ENCODE measurements around the gene LONRF2.

Gene LONRF2

GRCh38 chr2:100244881-100245605 lies 77.3 kb downstream of the LONRF2 start:
- in situ Hi-C loops (cut with HindIII; ENCODE audit: low pct_ligation_motif_present, low pct_unique_long_range_greater_than_20kb, low sequenced_read_pairs), result no loop called here

GRCh38 chr2:100243631-100244030 lies 78.7 kb downstream of the LONRF2 start:
- in situ Hi-C loops (cut with HindIII; ENCODE audit: low pct_ligation_motif_present, low pct_unique_long_range_greater_than_20kb, low sequenced_read_pairs), result no loop called here
- no peak for DNase-seq

More at GRCh38 chr2:100244881-100245605, 77.3 kb downstream of the LONRF2 start:
- no peak for DNase-seq

GRCh38 chr2:100242891-100243619 lies 79.2 kb downstream of the LONRF2 start:
- in situ Hi-C loops (cut with HindIII; ENCODE audit: low pct_ligation_motif_present, low pct_unique_long_range_greater_than_20kb, low sequenced_read_pairs), result no loop called here
- DNase-seq, result peak; percentile 77

- in situ Hi-C loops (cut with HindIII; ENCODE audit: low pct_ligation_motif_present, low pct_unique_long_range_greater_than_20kb, low sequenced_read_pairs), result no loop called here
- no peak for DNase-seq
These were observed 79.8 kb downstream of the LONRF2 start for GRCh38 chr2:100242476-100242875.

GRCh38 chr2:100241236-100241635 lies 81.1 kb downstream of the LONRF2 start:
- in situ Hi-C loops (cut with HindIII; ENCODE audit: low pct_ligation_motif_present, low pct_unique_long_range_greater_than_20kb, low sequenced_read_pairs), result no loop called here
- DNase-seq, result no peak

GRCh38 chr2:100240386-100240785 lies 81.9 kb downstream of the LONRF2 start:
- no peak for DNase-seq
- in situ Hi-C loops (cut with HindIII; ENCODE audit: low pct_ligation_motif_present, low pct_unique_long_range_greater_than_20kb, low sequenced_read_pairs), result no loop called here

- no peak for DNase-seq
- in situ Hi-C loops (cut with HindIII; ENCODE audit: low pct_ligation_motif_present, low pct_unique_long_range_greater_than_20kb, low sequenced_read_pairs), result no loop called here
These were observed 82.7 kb downstream of the LONRF2 start for GRCh38 chr2:100239486-100240210.

GRCh38 chr2:100238471-100238870 lies 83.8 kb downstream of the LONRF2 start:
- in situ Hi-C loops (cut with HindIII; ENCODE audit: low pct_ligation_motif_present, low pct_unique_long_range_greater_than_20kb, low sequenced_read_pairs), result no loop called here
- no peak for DNase-seq

- in situ Hi-C loops (cut with HindIII; ENCODE audit: low pct_ligation_motif_present, low pct_unique_long_range_greater_than_20kb, low sequenced_read_pairs), result no loop called here
These were observed 84.5 kb downstream of the LONRF2 start for GRCh38 chr2:100237770-100238169.

GRCh38 chr2:100237163-100237562 lies 85.1 kb downstream of the LONRF2 start:
- in situ Hi-C loops (cut with HindIII; ENCODE audit: low pct_ligation_motif_present, low pct_unique_long_range_greater_than_20kb, low sequenced_read_pairs), result no loop called here

More at GRCh38 chr2:100237770-100238169, 84.5 kb downstream of the LONRF2 start:
- no peak for DNase-seq

GRCh38 chr2:100236166-100236565 lies 86.1 kb downstream of the LONRF2 start:
- DNase-seq, result no peak
- in situ Hi-C loops (cut with HindIII; ENCODE audit: low pct_ligation_motif_present, low pct_unique_long_range_greater_than_20kb, low sequenced_read_pairs), result no loop called here

More at GRCh38 chr2:100237163-100237562, 85.1 kb downstream of the LONRF2 start:
- DNase-seq, result no peak

- in situ Hi-C loops (cut with HindIII; ENCODE audit: low pct_ligation_motif_present, low pct_unique_long_range_greater_than_20kb, low sequenced_read_pairs), result no loop called here
- no peak for DNase-seq
These were observed 86.7 kb downstream of the LONRF2 start for GRCh38 chr2:100235581-100235980.

GRCh38 chr2:100235098-100235497 lies 87.2 kb downstream of the LONRF2 start:
- DNase-seq, result no peak
- in situ Hi-C loops (cut with HindIII; ENCODE audit: low pct_ligation_motif_present, low pct_unique_long_range_greater_than_20kb, low sequenced_read_pairs), result no loop called here

- in situ Hi-C loops (cut with HindIII; ENCODE audit: low pct_ligation_motif_present, low pct_unique_long_range_greater_than_20kb, low sequenced_read_pairs), result no loop called here
- no peak for DNase-seq
These were observed 88.2 kb downstream of the LONRF2 start for GRCh38 chr2:100234141-100234540.

GRCh38 chr2:100233061-100233460 lies 89.2 kb downstream of the LONRF2 start:
- in situ Hi-C loops (cut with HindIII; ENCODE audit: low pct_ligation_motif_present, low pct_unique_long_range_greater_than_20kb, low sequenced_read_pairs), result no loop called here

GRCh38 chr2:100230754-100231153 lies 91.5 kb downstream of the LONRF2 start:
- DNase-seq, result no peak
- in situ Hi-C loops (cut with HindIII; ENCODE audit: low pct_ligation_motif_present, low pct_unique_long_range_greater_than_20kb, low sequenced_read_pairs), result no loop called here

More at GRCh38 chr2:100233061-100233460, 89.2 kb downstream of the LONRF2 start:
- no peak for DNase-seq

GRCh38 chr2:100228967-100229366 lies 93.3 kb downstream of the LONRF2 start:
- DNase-seq, result no peak
- in situ Hi-C loops (cut with HindIII; ENCODE audit: low pct_ligation_motif_present, low pct_unique_long_range_greater_than_20kb, low sequenced_read_pairs), result no loop called here

GRCh38 chr2:100228415-100228814 lies 93.9 kb downstream of the LONRF2 start:
- in situ Hi-C loops (cut with HindIII; ENCODE audit: low pct_ligation_motif_present, low pct_unique_long_range_greater_than_20kb, low sequenced_read_pairs), result no loop called here
- DNase-seq, result no peak

- DNase-seq, result no peak
- in situ Hi-C loops (cut with HindIII; ENCODE audit: low pct_ligation_motif_present, low pct_unique_long_range_greater_than_20kb, low sequenced_read_pairs), result no loop called here
These were observed 97.2 kb downstream of the LONRF2 start for GRCh38 chr2:100224988-100225710.
